ENCODE data around the gene ZNF519. TPM values are rescaled to one million over a fixed set of nuclear protein-coding genes. Genes with fewer than 3 reads are reported as not detected.
A peak's percentile ranks its signal among the peaks of the same experiment; 100 is the strongest.
"Not testable (repeated sequence)": the region's sequence is repeated elsewhere in the genome, so short reads cannot be mapped to it uniquely, and the experiment has no call there.

The ZNF519 gene
- total RNA-seq, 3 donors from 2014 or later: 7.3 to 12.8 (median 7.4) TPM

DNA sequence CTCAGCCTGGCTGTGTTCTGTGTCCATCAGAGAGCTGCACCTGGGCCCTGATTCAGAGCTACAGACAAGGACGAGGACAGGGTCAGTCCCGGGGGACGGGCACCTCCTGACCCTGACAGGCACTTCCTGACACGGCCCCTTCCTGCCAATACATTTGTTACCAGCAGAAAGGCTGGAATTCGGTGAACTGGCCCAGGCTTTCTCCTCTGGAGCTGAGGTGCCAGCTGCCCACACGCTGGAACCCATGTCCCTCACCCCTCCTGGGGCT lies 12.3 kb upstream of the ZNF519 start:
- H3K4me1 ChIP-seq (ENCODE audit: low read depth): no peaks in the 10 kb centered on the region
- no peak for DNase-seq
- ATAC-seq: no peak
- H3K4me3 ChIP-seq: no peak overlapping the region
- TF ChIP-seq, protein P1, sequence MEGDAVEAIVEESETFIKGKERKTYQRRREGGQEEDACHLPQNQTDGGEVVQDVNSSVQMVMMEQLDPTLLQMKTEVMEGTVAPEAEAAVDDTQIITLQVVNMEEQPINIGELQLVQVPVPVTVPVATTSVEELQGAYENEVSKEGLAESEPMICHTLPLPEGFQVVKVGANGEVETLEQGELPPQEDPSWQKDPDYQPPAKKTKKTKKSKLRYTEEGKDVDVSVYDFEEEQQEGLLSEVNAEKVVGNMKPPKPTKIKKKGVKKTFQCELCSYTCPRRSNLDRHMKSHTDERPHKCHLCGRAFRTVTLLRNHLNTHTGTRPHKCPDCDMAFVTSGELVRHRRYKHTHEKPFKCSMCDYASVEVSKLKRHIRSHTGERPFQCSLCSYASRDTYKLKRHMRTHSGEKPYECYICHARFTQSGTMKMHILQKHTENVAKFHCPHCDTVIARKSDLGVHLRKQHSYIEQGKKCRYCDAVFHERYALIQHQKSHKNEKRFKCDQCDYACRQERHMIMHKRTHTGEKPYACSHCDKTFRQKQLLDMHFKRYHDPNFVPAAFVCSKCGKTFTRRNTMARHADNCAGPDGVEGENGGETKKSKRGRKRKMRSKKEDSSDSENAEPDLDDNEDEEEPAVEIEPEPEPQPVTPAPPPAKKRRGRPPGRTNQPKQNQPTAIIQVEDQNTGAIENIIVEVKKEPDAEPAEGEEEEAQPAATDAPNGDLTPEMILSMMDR (IDR thresholded peaks at IDR 0.05): no peak
- H3K36me3 ChIP-seq (ENCODE audit: low read depth): no peaks in the 10 kb centered on the region
- intact Hi-C loops (cut with DNase I, micrococcal nuclease): no loop called here
- H3K9me3 ChIP-seq: no peaks in the 10 kb centered on the region

DNA sequence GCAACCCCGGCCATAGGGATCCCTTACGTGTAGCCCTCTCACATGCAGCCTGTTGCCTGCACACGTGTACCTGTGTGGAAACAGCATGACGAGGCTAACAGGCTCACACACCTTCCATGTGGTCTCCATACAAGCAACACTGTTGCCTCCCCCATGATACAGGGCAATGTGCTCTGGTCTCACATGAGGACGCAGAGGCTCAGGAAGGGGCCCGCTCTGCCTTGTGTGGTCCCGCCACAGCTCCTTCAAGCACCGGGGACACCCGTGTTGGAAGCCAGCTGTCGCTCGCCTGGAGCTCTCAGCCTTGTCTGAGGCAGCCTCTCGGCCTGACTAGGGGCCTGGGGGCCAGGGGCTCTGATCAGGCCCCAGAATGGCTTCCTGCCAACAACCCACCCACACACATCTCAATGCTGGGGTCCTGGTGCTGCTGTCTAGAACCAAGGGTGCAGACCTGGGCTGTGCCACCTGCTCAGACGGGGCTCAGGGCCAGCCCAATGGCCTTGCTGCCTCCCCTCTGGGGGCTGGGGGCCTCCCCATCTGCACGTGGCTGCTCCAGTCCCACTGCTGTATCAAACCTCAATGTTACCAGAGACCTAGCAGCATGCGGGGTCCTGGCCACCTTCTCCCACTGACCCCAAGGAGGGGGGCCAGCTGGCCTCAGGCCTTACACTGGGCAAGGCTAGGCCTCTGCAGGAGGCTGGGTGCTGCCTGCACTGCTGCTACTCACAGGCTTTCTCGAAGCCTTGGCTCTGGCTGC lies 11.8 kb upstream of the ZNF519 start:
- H3K9me3 ChIP-seq; H3K36me3 ChIP-seq (ENCODE audit: low read depth); H3K4me1 ChIP-seq (ENCODE audit: low read depth); H3K4me3 ChIP-seq; DNase-seq; intact Hi-C loops (cut with DNase I, micrococcal nuclease): not testable (repeated sequence)
- peak; percentile 13 for ATAC-seq

DNA sequence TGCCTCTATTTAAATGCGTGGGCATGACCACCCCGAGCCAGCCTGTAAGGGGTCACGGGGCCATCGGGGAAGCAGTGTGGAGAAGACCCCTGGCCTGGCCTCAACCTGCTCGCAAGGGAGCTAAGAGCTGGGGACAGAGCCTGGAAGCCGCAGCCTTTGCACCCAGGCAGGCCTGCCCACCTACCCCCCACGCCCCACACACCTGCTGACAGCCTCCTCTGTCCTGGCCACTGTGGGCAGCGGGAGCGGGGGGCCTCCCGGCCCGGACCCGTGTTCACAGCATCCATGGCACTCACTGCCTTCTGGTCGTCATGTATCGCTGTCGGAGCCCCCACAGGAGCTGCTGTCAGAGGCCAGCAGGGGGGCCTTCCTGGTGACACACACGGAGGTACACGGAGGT lies 11.2 kb upstream of the ZNF519 start:
- intact Hi-C loops (cut with DNase I, micrococcal nuclease); ATAC-seq; H3K36me3 ChIP-seq (ENCODE audit: low read depth): not testable (repeated sequence)

DNA sequence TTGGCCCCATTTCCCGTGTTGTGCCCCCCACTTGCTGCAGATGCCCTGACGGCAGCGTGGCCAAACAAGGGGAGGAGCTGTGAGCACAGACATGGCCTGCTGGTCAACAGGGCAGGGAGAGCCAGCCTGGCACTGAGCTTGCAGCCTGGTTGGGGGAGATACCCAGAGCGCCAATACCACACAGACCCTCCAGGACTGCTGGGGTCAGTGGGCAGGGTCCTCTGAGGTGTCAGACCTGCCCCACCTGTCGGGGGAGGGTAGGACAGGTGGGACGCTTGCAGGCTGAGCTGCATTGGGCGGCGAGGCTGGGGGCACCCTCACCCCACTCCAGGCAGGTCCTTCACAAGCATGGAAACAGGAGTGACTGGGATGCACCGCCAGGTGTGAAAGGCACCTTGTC lies 9.9 kb upstream of the ZNF519 start:
- not testable (repeated sequence) for ATAC-seq

More for the DNA sequence above, 11.2 kb upstream of the ZNF519 start:
- H3K4me1 ChIP-seq (ENCODE audit: low read depth); H3K4me3 ChIP-seq; DNase-seq; H3K9me3 ChIP-seq: not testable (repeated sequence)

DNA sequence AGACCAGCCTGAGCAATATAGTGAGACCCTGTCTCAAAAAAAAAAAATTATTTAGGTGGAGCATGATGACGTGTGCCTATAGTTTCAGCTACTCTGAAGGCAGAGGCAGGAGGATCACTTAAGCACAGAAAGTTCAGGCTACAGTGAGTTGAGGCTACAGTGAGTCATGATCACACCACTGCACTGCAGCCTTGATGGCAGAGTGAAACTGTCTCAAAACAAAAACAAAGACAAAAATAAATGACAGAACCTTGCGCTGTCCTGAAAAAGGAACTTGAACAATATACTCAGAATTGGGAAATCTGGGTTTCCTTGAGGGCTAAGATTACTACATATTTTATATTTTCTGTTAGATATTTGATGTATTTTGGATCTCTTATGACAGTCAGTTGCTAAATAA lies 7.3 kb upstream of the ZNF519 start:
- H3K4me3 ChIP-seq; ATAC-seq; H3K9me3 ChIP-seq; H3K36me3 ChIP-seq (ENCODE audit: low read depth); intact Hi-C loops (cut with DNase I, micrococcal nuclease); H3K4me1 ChIP-seq (ENCODE audit: low read depth); DNase-seq: not testable (repeated sequence)

More for the DNA sequence above, 9.9 kb upstream of the ZNF519 start:
- H3K36me3 ChIP-seq (ENCODE audit: low read depth); DNase-seq; intact Hi-C loops (cut with DNase I, micrococcal nuclease); H3K4me1 ChIP-seq (ENCODE audit: low read depth); H3K4me3 ChIP-seq; H3K9me3 ChIP-seq: not testable (repeated sequence)

DNA sequence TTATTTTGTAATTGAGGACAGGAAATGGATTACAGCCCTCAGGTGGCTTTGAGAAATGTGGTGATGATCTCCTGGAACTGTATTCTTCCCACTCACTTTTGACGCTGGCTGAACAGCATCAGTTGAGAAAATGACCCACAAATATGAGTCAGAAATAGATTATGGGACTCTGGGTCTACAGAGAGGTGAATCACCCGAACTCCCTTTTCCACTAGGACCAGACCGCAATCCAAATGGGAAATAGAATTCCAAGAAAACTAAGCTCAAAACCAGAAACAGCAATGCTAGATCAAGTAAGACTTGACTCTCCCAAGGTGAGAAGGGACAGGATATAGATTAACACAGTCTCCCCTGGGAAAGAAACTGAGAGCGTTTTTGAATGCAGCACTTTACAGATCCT lies 5.7 kb upstream of the ZNF519 start:
- H3K36me3 ChIP-seq (ENCODE audit: low read depth); intact Hi-C loops (cut with DNase I, micrococcal nuclease); H3K4me1 ChIP-seq (ENCODE audit: low read depth); DNase-seq; H3K9me3 ChIP-seq; H3K4me3 ChIP-seq; ATAC-seq: not testable (repeated sequence)

DNA sequence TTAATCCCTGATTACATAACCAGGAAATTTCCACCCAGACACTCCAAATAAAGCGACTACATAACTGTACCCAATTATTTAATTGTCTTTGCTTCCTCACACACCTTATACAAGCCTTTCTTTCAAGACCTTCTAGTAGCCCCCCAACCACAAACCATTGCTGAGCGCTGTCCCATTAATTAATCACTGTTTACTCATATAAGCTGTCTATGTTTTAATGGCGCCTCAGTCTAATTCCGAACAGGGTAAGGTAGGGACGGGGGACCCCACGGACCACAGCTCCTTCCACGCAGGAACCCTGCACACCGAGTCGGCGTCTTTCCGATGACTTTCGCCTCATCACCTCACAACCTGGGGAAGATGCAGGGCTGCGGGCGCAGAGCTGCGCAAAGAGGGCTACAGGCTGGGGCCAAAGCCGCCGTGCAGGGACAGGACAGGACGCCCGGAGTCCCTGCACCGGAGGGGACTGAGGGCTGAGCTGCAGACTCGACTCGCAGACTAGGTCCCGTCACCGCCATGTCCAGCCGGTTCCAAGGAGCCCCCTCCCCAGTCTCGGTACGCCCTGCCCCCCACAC lies 452 bp downstream of the ZNF519 start:
- intact Hi-C loops (cut with DNase I, micrococcal nuclease); H3K4me1 ChIP-seq (ENCODE audit: low read depth); H3K9me3 ChIP-seq; H3K36me3 ChIP-seq (ENCODE audit: low read depth); DNase-seq: not testable (repeated sequence)
- ATAC-seq: peak; percentile 57
- H3K4me3 ChIP-seq: peak overlapping the region; percentile 26

DNA sequence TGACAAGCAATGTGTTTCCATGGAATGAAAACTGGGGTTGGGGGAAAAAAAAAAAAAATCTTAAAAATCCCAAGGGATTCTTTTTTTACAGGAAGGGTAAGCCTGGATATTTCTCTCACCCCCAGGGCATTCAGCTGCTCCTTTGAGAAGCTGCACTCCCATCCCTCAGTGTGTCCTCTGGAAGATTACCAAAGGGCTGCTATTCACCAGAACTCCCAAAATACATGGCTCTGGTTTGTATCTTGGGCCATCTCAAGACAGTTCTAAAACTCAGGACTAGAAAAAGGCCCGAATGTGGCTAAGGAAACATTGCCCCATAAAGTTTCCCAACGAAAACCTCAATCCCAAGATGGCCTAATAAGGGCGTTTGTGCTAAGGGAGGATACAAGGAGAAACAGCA lies 1.4 kb downstream of the ZNF519 start:
- H3K4me1 ChIP-seq (ENCODE audit: low read depth); H3K36me3 ChIP-seq (ENCODE audit: low read depth); H3K9me3 ChIP-seq; H3K4me3 ChIP-seq; ATAC-seq; DNase-seq; intact Hi-C loops (cut with DNase I, micrococcal nuclease): not testable (repeated sequence)

DNA sequence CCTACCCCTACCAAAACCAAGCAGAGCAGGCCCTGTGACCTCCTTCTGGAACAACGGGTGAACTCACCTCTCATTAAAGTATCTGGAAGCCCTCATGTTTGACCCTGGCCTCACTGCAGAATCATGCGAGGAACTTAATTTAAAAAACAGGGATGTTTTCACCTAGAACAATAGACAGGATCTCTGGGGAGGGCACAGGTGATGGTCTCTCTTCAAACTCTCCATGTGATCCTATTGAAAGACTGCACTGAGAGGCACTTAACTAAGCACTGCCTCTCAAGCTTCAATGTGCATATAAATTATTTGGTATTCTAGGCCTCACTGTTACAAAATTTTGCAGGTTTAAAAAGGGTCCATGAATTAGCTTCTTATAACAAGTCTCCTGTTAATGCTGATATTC lies 7.5 kb downstream of the ZNF519 start:
- ATAC-seq (no peak), DNase-seq (no peak)
- intact Hi-C loops (cut with DNase I, micrococcal nuclease): no loop called here
- no peaks in the 10 kb centered on the region for H3K4me1 ChIP-seq (ENCODE audit: low read depth)
- no peaks in the 10 kb centered on the region for H3K36me3 ChIP-seq (ENCODE audit: low read depth)
- H3K4me3 ChIP-seq: no peak overlapping the region
- no peaks in the 10 kb centered on the region for H3K9me3 ChIP-seq
- TF ChIP-seq, protein P1 (IDR thresholded peaks at IDR 0.05): no peak
